Endothelial cell of umbilical vein (primary cell): ENCODE results near the gene TXNRD3.

Experiments
- CTCF ChIP-seq, 2 donors: IDR thresholded peaks; 1 replicate in 1 of 2; 2 replicates in 1 of 2; pipeline ENCODE4 v1.5.1; 2011; ENCODE audit warnings: low read length in 2 of 2, mild to moderate bottlenecking in 2 of 2, moderate library complexity in 2 of 2, control low read depth in 1 of 2, inconsistent platforms in 1 of 2, low read depth in 1 of 2; ENCODE audit not compliant: insufficient read depth in 1 of 2; ENCODE audit errors: extremely low read depth in 1 of 2
- EZH2 ChIP-seq: IDR thresholded peaks from 2 replicates; pipeline ENCODE4 v1.6.1; 2012; ENCODE audit warnings: borderline replicate concordance, low read depth, mild to moderate bottlenecking, moderate library complexity, low read length, inconsistent platforms; ENCODE audit not compliant: severe bottlenecking
- FOS ChIP-seq: IDR thresholded peaks from 2 replicates; pipeline ENCODE4 v1.6.1; 2011; ENCODE audit warnings: mild to moderate bottlenecking, low read length, moderate library complexity, borderline replicate concordance; ENCODE audit not compliant: insufficient read depth
- POLR2A ChIP-seq: IDR thresholded peaks from 2 replicates; pipeline ENCODE4 v1.6.1; 2012; ENCODE audit warnings: low read depth, mild to moderate bottlenecking, control low read depth, low read length
- POLR2AphosphoS5 ChIP-seq: IDR thresholded peaks from 2 replicates; pipeline ENCODE4 v1.6.1; 2012; ENCODE audit warnings: low read depth, mild to moderate bottlenecking, control low read depth, low read length, moderate library complexity; ENCODE audit not compliant: insufficient read depth

DNA sequence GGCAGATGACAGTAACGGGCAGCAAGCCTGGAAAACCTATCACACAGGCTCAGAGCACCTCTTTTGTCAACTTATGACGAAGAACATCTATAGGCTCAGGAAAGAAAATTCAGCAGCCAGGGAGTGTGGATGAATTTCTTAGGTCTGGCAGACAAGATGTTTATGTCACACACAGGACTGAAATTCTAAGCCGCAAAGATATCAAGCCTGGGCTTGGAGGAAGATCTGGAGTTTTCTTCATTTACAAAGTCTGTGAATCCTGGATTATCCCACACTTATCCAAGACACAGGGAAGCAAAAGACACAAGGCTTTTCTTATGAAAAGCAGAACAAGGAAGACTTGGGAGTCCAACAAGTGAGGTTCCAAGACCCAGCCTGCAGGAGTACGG, 25.7 kb upstream of the TXNRD3 start:
- TF ChIP-seq CTCF (IDR thresholded peaks at IDR 0.05; ENCODE audit: extremely low read depth in 1 of 2, insufficient read depth in 1 of 2, low read depth in 1 of 2, low read length in 2 of 2) = no peak
- no peak for TF ChIP-seq POLR2A
- TF ChIP-seq EZH2 = no peak
- no peak for TF ChIP-seq POLR2AphosphoS5
- TF ChIP-seq FOS = no peak
